OCI-LY7 (cell line): ENCODE measurements around the gene DNAI2. TPM values are rescaled to one million over a fixed set of nuclear protein-coding genes. Genes with fewer than 3 reads are reported as not detected.

Experiments used
- BruUV-seq: library from RNA; stranded (reverse); fragments of 400-500 nt; replicated peaks from 2 replicates; lab custom pipeline; 2021; lab: Mats Ljungman, UMichigan
- CTCF ChIA-PET: fragments of 300-600 bp; sonication (Branson Sonifier 250); formaldehyde crosslinking; loops from one replicate; lab custom pipeline; 2022; ENCODE audit warnings: antibody characterized with exemption; ENCODE audit not compliant: unreplicated experiment; lab: Charles Lee
- POLR2A ChIA-PET: fragments of 300-600 bp; sonication (Branson Sonifier 250); formaldehyde crosslinking; loops from one replicate; lab custom pipeline; 2022; ENCODE audit warnings: antibody characterized with exemption; lab: Charles Lee
- DNase-seq: peaks from one replicate; pipeline ENCODE4 v3.0.0-alpha.2; 2015; ENCODE audit warnings: low spot score
- H2AFZ ChIP-seq: fragments of 200-600 bp; sonication (generic), shearing (Covaris generic); 2 replicates; pipeline ENCODE4 v1.6.1; 2014; ENCODE audit warnings: mild to moderate bottlenecking, antibody characterized with exemption, low read length, moderate library complexity
- H3K27ac ChIP-seq: fragments of 200-600 bp; sonication (generic); 2 replicates; pipeline ENCODE4 v1.5.1; 2014; ENCODE audit warnings: mixed run types, low read depth, mild to moderate bottlenecking, moderate library complexity, low read length, inconsistent platforms; ENCODE audit not compliant: poor library complexity, severe bottlenecking
- H3K36me3 ChIP-seq: fragments of 200-600 bp; sonication (generic); 2 replicates; pipeline ENCODE4 v1.6.1; 2014; ENCODE audit warnings: mild to moderate bottlenecking, antibody characterized with exemption, low read length, moderate library complexity, mixed read lengths; ENCODE audit not compliant: insufficient read depth
- H3K4me1 ChIP-seq: fragments of 200-600 bp; sonication (generic); 2 replicates; pipeline ENCODE4 v1.5.1; 2014; ENCODE audit warnings: mild to moderate bottlenecking, low read length; ENCODE audit not compliant: insufficient read depth, poor library complexity, severe bottlenecking
- H3K4me2 ChIP-seq: fragments of 200-600 bp; sonication (generic); 2 replicates; pipeline ENCODE4 v1.6.1; 2014; ENCODE audit warnings: mild to moderate bottlenecking, low read length
- H3K4me3 ChIP-seq: fragments of 200-600 bp; sonication (generic); 2 replicates; pipeline ENCODE4 v1.5.1; 2014; ENCODE audit warnings: mild to moderate bottlenecking, low read depth, low read length; ENCODE audit not compliant: poor library complexity, severe bottlenecking
- H3K79me2 ChIP-seq: fragments of 200-600 bp; sonication (generic); 2 replicates; pipeline ENCODE4 v1.6.1; 2016; ENCODE audit warnings: low read depth, mild to moderate bottlenecking, low read length, moderate library complexity, mixed read lengths; ENCODE audit not compliant: insufficient read depth
- H3K9me2 ChIP-seq: fragments of 200-600 bp; sonication (generic); 2 replicates; pipeline ENCODE4 v1.6.1; 2016; ENCODE audit warnings: mild to moderate bottlenecking, low read length, mixed read lengths; ENCODE audit not compliant: insufficient read depth
- H3K9me3 ChIP-seq: fragments of 200-600 bp; sonication (generic); 2 replicates; pipeline ENCODE4 v1.6.1; 2014; ENCODE audit warnings: mild to moderate bottlenecking, mixed run types, low read length, mixed read lengths
- H4K20me1 ChIP-seq: fragments of 200-600 bp; sonication (generic); 2 replicates; pipeline ENCODE4 v1.6.1; 2014; ENCODE audit warnings: mild to moderate bottlenecking, antibody characterized with exemption, low read length, moderate library complexity, mixed read lengths; ENCODE audit not compliant: insufficient read depth
- CTCF ChIP-seq: fragments of 200-600 bp; sonication (generic); conservative IDR thresholded peaks from 2 replicates; pipeline ENCODE4 v1.5.1; 2014; ENCODE audit warnings: mild to moderate bottlenecking, antibody characterized with exemption, low read length, moderate library complexity, mixed read lengths
- EZH2phosphoT487 ChIP-seq: fragments of 200-600 bp; sonication (generic); IDR thresholded peaks from 2 replicates; pipeline ENCODE4 v1.6.1; 2018; ENCODE audit warnings: low read depth, borderline replicate concordance, mild to moderate bottlenecking, mixed run types, antibody characterized with exemption, low read length, moderate library complexity, mixed read lengths
- intact Hi-C: fragments of 100-400 bp; cut with micrococcal nuclease; formaldehyde crosslinking; loops from one replicate; pipeline ENCODE4 v1.10.0; 2022; ENCODE audit not compliant: unreplicated experiment
- total RNA-seq, 2 experiments: library from RNA; depleted of rRNA in 1 of 2; stranded (reverse); fragments of >200 nt in 1 of 2; shearing (Covaris generic) in 1 of 2; gene quantifications; 2 replicates each; pipeline ENCODE4 v1.2.3, GENCODE V29; 2014 to 2022

Gene DNAI2
- total RNA-seq, 2 experiments from 2014 or later: not detected

GRCh38 chr17:74267987-74268499 is 6.0 kb upstream of the DNAI2 start:
- TF ChIP-seq CTCF (no peak), EZH2phosphoT487 (no peak)
- intact Hi-C loops: no loop called here
- no peak overlapping the region for H3K27ac ChIP-seq
- no peak overlapping the region for H3K4me2 ChIP-seq
- H3K9me2 ChIP-seq: no peaks in the 10 kb centered on the region
- H3K4me3 ChIP-seq: no peak overlapping the region
- no peaks in the 10 kb centered on the region for H3K9me3 ChIP-seq
- no TSS peak for BruUV-seq
- CTCF ChIA-PET: interaction anchor here (0.5 kb wide), 1 partner anchor 187 kb away, joined by 3 read pairs; no protein-coding TSS in a partner anchor
- H3K4me1 ChIP-seq: no peaks in the 10 kb centered on the region
- no peaks in the 10 kb centered on the region for H3K79me2 ChIP-seq
- DNase-seq: no peak
- POLR2A ChIA-PET: no interaction called here
- H3K36me3 ChIP-seq: no peaks in the 10 kb centered on the region
- H2AFZ ChIP-seq: no peak overlapping the region
- no peaks in the 10 kb centered on the region for H4K20me1 ChIP-seq

GRCh38 chr17:74268558-74268957 is 5.5 kb upstream of the DNAI2 start:
- BruUV-seq: no TSS peak
- TF ChIP-seq CTCF: no peak
- no peak for TF ChIP-seq EZH2phosphoT487
- no peak overlapping the region for H3K27ac ChIP-seq
- no peak for DNase-seq
- no peaks in the 10 kb centered on the region for H3K79me2 ChIP-seq
- H3K9me2 ChIP-seq: no peaks in the 10 kb centered on the region
- H3K36me3 ChIP-seq: no peaks in the 10 kb centered on the region
- H3K4me1 ChIP-seq: no peaks in the 10 kb centered on the region
- intact Hi-C loops: no loop called here
- no peak overlapping the region for H3K4me2 ChIP-seq
- no peak overlapping the region for H3K4me3 ChIP-seq
- ChIA-PET CTCF (no interaction called here), POLR2A (no interaction called here)
- no peak overlapping the region for H2AFZ ChIP-seq
- H3K9me3 ChIP-seq: no peaks in the 10 kb centered on the region
- no peaks in the 10 kb centered on the region for H4K20me1 ChIP-seq

- TF ChIP-seq CTCF: no peak
- TF ChIP-seq EZH2phosphoT487: no peak
- BruUV-seq: no TSS peak
- H3K9me3 ChIP-seq: no peaks in the 10 kb centered on the region
- no peaks in the 10 kb centered on the region for H3K36me3 ChIP-seq
- H2AFZ ChIP-seq: no peak overlapping the region
- H3K4me3 ChIP-seq: no peak overlapping the region
- CTCF ChIA-PET: no interaction called here
- DNase-seq: no peak
- peaks cover 8% of the 10 kb centered on the region for H3K4me1 ChIP-seq
- no peaks in the 10 kb centered on the region for H3K79me2 ChIP-seq
- no peaks in the 10 kb centered on the region for H3K9me2 ChIP-seq
- POLR2A ChIA-PET: no interaction called here
- H3K4me2 ChIP-seq: no peak overlapping the region
- no peak overlapping the region for H3K27ac ChIP-seq
- H4K20me1 ChIP-seq: no peaks in the 10 kb centered on the region
- intact Hi-C loops: no loop called here
These were observed 3.7 kb upstream of the DNAI2 start for GRCh38 chr17:74270333-74270732.
